ENCODE results near the gene MYNN. TPM values are rescaled to one million over a fixed set of nuclear protein-coding genes. Genes with fewer than 3 reads are reported as not detected.

Gene MYNN
- total RNA-seq, 1 experiment from 2014 or later = 12.9 TPM

DNA sequence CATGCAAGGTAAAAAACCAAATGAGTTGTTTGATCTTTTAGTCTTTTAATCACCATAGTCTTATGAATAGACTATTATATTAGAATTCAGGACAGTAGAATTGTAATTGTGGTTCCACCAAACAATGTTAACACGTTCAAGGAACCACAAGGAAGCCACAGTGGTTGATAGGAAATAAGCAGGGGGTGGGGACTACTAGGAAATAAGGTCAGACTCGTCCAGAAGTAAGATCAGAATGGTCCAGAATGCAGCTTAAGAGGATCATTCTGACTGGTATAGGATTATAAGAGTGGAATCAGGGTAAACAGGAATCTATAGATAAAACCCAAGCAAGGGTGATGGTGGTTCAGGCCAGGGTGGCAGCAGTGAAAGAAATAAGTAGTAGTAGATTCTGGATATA, 7.5 kb downstream of the MYNN start:
- H3K9me2 ChIP-seq (replicated peaks; ENCODE audit: low read length) = no peaks in the 10 kb centered on the region
- no peak overlapping the region for H3K4me3 ChIP-seq (ENCODE audit: low read length)
- H3K9me3 ChIP-seq (ENCODE audit: low read length) = no peaks in the 10 kb centered on the region
- H3K36me3 ChIP-seq (ENCODE audit: low read depth, low read length) = peaks cover 68% of the 10 kb centered on the region
- no peak overlapping the region for H3K4me2 ChIP-seq (ENCODE audit: low read length)
- H3K27me3 ChIP-seq (ENCODE audit: low read length) = no peaks in the 10 kb centered on the region
- ChIA-PET POLR2A (ENCODE audit: unreplicated experiment) (no interaction called here), CTCF (no interaction called here)
- no peaks in the 10 kb centered on the region for H4K20me1 ChIP-seq (ENCODE audit: low read length)
- H3F3A ChIP-seq (ENCODE audit: low read length, unreplicated experiment) = no peaks in the 10 kb centered on the region
- no peak for DNase-seq
- H2AFZ ChIP-seq (ENCODE audit: low read length) = no peak overlapping the region
- TF ChIP-seq EZH2 (IDR thresholded peaks at IDR 0.05; ENCODE audit: low read length, unreplicated experiment) = no peak
- TF ChIP-seq, protein P1, sequence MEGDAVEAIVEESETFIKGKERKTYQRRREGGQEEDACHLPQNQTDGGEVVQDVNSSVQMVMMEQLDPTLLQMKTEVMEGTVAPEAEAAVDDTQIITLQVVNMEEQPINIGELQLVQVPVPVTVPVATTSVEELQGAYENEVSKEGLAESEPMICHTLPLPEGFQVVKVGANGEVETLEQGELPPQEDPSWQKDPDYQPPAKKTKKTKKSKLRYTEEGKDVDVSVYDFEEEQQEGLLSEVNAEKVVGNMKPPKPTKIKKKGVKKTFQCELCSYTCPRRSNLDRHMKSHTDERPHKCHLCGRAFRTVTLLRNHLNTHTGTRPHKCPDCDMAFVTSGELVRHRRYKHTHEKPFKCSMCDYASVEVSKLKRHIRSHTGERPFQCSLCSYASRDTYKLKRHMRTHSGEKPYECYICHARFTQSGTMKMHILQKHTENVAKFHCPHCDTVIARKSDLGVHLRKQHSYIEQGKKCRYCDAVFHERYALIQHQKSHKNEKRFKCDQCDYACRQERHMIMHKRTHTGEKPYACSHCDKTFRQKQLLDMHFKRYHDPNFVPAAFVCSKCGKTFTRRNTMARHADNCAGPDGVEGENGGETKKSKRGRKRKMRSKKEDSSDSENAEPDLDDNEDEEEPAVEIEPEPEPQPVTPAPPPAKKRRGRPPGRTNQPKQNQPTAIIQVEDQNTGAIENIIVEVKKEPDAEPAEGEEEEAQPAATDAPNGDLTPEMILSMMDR (conservative IDR thresholded peaks at IDR 0.05; ENCODE audit: low read depth, low read length) = no peak
- no peak for TF ChIP-seq EZH2phosphoT487 (IDR thresholded peaks at IDR 0.05; ENCODE audit: borderline replicate concordance, low read length)
- H3K27ac ChIP-seq (ENCODE audit: low read length) = no peak overlapping the region
- BruUV-seq (replicated peaks) = no TSS peak
- no peaks in the 10 kb centered on the region for H3K4me1 ChIP-seq (ENCODE audit: insufficient read depth, low read length)
- no peak for ATAC-seq
- H3K79me2 ChIP-seq (ENCODE audit: low read length) = peaks cover 7% of the 10 kb centered on the region
- no peak overlapping the region for H3K9ac ChIP-seq (ENCODE audit: low read length)
- intact Hi-C loops (cut with micrococcal nuclease) = no loop called here

DNA sequence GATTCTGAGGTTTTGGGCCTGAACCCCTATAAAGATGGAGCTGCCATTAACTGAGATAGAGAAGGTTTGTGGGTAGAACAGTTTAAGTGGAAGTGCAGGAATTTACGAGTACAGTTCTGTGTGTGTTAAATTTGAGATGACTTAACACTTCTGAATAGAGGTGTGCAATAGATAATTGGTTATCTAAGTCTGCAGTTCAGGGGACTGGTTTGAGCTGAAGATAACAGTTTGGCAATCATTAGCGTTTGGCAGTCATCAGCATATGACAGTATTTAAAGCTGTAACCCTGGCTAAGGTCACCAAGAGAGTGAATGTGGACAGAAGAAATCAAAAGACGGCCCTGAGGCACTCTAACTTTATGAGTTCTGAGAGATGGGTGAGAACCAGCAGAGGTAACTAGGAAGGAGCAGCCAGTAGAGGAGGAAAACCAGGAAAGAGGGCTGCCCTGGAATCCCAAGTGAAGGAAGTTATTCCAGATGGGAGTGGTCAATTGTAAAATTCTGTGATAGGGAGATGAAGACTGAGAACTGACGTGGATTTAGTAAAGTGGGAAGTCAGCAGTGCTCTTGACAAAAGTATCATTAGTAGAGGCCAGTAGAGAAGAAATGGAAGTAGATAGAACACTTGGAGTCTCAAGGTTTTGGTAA, 8.1 kb downstream of the MYNN start:
- ChIA-PET POLR2A (ENCODE audit: unreplicated experiment) (no interaction called here), CTCF (no interaction called here)
- Histone ChIP-seq H3K4me3 (ENCODE audit: low read length) (no peak overlapping the region), H3K9ac (ENCODE audit: low read length) (no peak overlapping the region), H3K9me2 (replicated peaks; ENCODE audit: low read length) (no peaks in the 10 kb centered on the region), H2AFZ (ENCODE audit: low read length) (no peak overlapping the region), H3K4me1 (ENCODE audit: insufficient read depth, low read length) (no peaks in the 10 kb centered on the region), H3K36me3 (ENCODE audit: low read depth, low read length) (peaks cover 70% of the 10 kb centered on the region), H3K4me2 (ENCODE audit: low read length) (no peak overlapping the region), H4K20me1 (ENCODE audit: low read length) (no peaks in the 10 kb centered on the region), H3K27me3 (ENCODE audit: low read length) (no peaks in the 10 kb centered on the region), H3K79me2 (ENCODE audit: low read length) (peaks cover 2% of the 10 kb centered on the region), H3K27ac (ENCODE audit: low read length) (no peak overlapping the region), H3K9me3 (ENCODE audit: low read length) (no peaks in the 10 kb centered on the region), H3F3A (ENCODE audit: low read length, unreplicated experiment) (no peaks in the 10 kb centered on the region)
- TF ChIP-seq EZH2phosphoT487 (IDR thresholded peaks at IDR 0.05; ENCODE audit: borderline replicate concordance, low read length) (no peak), EZH2 (IDR thresholded peaks at IDR 0.05; ENCODE audit: low read length, unreplicated experiment) (no peak)
- TF ChIP-seq, protein P1 (conservative IDR thresholded peaks at IDR 0.05; ENCODE audit: low read depth, low read length) = no peak
- ATAC-seq (no peak), DNase-seq (no peak)
- intact Hi-C loops (cut with micrococcal nuclease) = no loop called here
- no TSS peak for BruUV-seq (replicated peaks)

DNA sequence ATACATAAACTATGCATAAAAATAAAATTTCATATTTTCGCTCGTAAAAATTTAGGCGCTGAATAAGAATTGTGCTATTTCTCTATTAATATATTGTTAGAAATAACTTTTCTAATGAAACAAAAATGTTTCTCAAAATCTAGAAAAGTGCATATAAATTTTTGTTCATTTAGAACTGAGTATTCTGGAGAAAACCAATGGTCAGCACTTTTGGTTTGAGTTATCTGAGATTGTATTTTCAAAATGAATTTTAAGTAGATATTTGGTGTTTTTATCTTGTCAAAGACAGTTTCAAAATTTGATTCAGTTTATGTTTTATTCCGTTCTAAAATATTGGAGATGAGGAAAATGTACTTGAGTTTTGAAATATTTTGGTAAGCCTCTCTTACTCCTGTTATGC, 13.9 kb downstream of the MYNN start:
- Histone ChIP-seq H3K9me2 (replicated peaks; ENCODE audit: low read length) (no peaks in the 10 kb centered on the region), H2AFZ (ENCODE audit: low read length) (no peak overlapping the region), H3K4me3 (ENCODE audit: low read length) (no peak overlapping the region), H4K20me1 (ENCODE audit: low read length) (no peaks in the 10 kb centered on the region), H3K9me3 (ENCODE audit: low read length) (no peaks in the 10 kb centered on the region), H3K4me1 (ENCODE audit: insufficient read depth, low read length) (no peaks in the 10 kb centered on the region), H3K36me3 (ENCODE audit: low read depth, low read length) (peaks cover 55% of the 10 kb centered on the region), H3K9ac (ENCODE audit: low read length) (no peak overlapping the region), H3F3A (ENCODE audit: low read length, unreplicated experiment) (no peaks in the 10 kb centered on the region), H3K27me3 (ENCODE audit: low read length) (no peaks in the 10 kb centered on the region), H3K27ac (ENCODE audit: low read length) (no peak overlapping the region), H3K4me2 (ENCODE audit: low read length) (no peak overlapping the region), H3K79me2 (ENCODE audit: low read length) (no peaks in the 10 kb centered on the region)
- intact Hi-C loops (cut with micrococcal nuclease) = no loop called here
- DNase-seq (no peak), ATAC-seq (no peak)
- POLR2A ChIA-PET (ENCODE audit: unreplicated experiment) = no interaction called here
- no TSS peak for BruUV-seq (replicated peaks)
- TF ChIP-seq EZH2 (IDR thresholded peaks at IDR 0.05; ENCODE audit: low read length, unreplicated experiment) = no peak
- TF ChIP-seq, protein P1 (conservative IDR thresholded peaks at IDR 0.05; ENCODE audit: low read depth, low read length) = no peak
- TF ChIP-seq EZH2phosphoT487 (IDR thresholded peaks at IDR 0.05; ENCODE audit: borderline replicate concordance, low read length) = no peak
- CTCF ChIA-PET = no interaction called here
